ENCODE results near the gene EFCAB6. TPM values are rescaled to one million over a fixed set of nuclear protein-coding genes. Genes with fewer than 3 reads are reported as not detected.

Gene EFCAB6
- total RNA-seq, 1 donor from 2014 or later: 4.4 TPM

DNA sequence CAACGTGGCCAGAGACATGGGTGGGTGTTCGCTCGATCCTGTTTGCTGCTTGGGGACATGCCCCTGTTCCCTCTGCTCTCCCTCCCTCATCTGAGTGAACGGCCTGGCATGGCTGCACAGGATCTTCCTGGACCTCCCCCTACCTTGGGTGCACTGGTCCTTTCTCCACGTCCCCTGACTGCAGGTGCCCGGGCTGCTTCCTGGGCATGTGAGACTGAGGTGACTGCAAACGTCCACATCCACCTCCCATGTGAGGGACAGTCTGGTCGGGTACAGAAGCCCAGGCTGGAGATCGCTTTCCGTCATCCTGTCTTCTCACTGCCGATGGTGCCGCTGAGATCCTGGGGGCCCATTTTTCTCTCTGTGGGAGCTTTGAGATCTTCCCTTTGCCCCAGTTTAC lies 38.4 kb upstream of the EFCAB6 start:
- DNase-seq (ENCODE audit: low spot score) (peak; percentile 38), ATAC-seq (no peak)
- intact Hi-C loops (cut with DNase I): no loop called here

DNA sequence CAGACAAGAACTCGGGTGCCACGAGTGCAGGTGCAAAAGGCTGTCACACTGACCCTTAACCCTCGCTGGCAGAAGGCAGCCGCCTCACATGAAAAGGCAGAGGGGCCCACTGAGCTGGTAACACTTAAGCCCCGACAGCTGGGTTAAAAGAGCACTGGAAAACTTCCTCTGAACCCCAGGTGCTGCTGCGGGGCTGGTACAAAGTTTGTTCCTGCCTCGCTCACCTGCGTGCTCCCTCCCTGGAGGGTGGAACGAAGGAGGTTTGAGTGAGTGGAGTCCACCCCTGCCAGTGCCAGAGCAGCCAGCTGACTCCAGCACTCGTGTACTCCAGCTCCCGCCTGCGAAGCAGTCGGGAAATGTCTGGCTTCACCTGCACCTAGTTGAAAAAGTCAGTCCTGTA lies 37.6 kb upstream of the EFCAB6 start:
- DNase-seq (ENCODE audit: low spot score) (peak; percentile 33), ATAC-seq (no peak)
- intact Hi-C loops (cut with DNase I): loop anchor here (5.0 kb wide), 1 partner anchor 43 kb away; the partner anchor contains the start of gene PNPLA5

DNA sequence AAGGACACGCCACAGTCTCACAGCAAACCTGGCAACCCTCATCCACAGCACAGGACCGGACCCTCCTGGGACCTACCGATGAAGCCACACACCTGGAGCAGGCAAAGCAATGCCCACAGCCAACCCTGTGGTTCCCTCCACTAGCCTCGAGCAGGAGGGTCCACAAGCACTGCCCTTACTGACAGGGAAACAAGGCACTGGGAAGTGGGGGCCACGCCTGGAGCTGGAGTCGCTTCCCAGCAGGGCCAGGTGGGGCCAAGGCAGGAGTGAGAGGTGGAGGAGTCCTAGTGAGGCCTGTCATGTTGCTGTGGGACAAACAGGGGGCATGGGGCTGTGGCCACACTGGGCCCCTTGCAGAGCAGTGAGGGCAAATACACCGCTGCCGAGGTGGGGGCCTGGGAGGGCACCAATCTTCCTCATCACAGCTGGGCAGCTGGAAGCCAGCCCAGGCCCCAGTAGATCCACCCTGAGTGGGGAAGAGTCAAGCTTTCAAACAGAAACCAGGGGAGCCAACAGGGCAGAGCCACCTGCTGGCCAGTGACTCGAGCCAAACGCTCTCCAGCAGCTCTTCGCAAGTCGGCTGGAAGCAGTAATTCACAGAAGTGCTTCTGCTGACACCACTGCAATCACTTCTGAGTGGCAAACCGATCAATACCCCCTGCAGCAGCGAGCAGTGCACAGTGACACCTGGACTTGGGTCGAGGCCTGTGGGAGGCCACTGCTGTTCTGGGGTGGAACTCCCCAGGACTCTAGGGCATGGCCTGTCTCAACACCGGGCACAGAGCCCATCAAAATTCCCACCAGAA lies 36.5 kb upstream of the EFCAB6 start:
- ATAC-seq: no peak
- DNase-seq (ENCODE audit: low spot score): peak; percentile 46
- intact Hi-C loops (cut with DNase I): loop anchor here (5.0 kb wide), 1 partner anchor 44 kb away; the partner anchor contains the start of gene PNPLA5

DNA sequence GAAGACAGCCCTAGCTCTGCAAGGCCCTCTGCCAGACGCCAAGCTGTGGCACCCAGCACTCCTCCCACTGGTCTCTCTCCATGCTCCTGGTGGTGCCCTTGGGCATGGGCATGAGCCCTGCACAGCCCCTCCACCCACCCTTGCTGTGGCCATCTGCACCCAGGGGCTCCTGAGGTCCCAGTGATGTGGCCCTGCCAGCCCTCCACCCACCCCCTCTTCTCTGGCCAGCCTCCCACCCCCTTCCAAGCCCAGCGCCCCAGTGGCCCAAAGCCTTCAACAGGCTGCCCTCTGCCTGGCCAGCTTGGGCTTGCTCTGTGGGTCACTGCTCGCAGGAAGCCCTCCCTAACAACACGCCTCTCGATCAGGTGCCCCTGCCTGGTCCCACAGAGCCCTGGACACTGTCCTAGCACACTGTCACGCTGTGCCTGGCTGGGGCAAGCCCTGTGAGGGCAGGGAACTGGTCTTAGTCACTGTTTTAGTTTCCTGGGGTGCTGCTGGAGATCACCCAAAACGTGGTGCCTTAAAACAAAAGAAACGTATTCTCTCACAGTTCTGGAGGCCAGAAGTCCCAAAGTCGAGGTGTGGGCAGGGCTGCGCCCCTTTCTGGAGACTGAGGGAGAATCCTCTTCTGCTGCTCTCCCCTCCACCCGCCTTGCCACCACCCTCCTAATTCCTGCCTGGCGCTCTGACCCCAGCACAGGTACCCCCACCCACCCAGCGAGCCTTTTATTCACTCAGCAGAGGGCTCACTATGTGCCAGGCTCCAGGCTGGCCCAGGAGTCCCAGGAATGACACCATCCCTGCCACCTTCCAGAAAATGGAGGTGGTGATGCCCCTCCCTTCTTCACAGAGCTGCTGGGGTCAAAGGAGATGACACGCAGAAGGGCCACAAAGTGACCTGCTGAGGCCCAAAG lies 35.5 kb upstream of the EFCAB6 start:
- intact Hi-C loops (cut with DNase I): loop anchor here (5.0 kb wide), 1 partner anchor 45 kb away; the partner anchor contains the start of gene PNPLA5

DNA sequence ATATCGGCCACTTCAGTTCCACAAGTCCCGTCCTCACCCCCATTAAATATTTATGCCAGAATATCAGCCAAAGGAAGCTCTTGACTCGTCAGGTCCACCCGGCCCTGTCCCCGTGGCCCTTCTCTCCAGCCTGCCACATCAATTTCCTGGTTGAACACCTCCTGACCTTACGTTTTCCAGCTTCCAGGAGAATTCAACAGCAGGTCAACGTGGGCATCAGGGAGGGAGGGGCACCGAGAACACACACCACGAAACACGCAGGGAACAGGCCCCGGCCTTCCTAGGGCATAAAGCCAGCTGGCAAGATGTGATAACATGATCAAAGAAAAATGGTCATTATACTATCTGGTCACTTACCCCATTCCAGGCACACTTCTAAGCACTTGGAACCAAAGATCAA lies 34.9 kb upstream of the EFCAB6 start:
- DNase-seq (ENCODE audit: low spot score) (peak; percentile 19), ATAC-seq (no peak)
- intact Hi-C loops (cut with DNase I): loop anchor here (5.0 kb wide), 1 partner anchor 45 kb away; the partner anchor contains the start of gene PNPLA5

More for the DNA sequence above, 35.5 kb upstream of the EFCAB6 start:
- ATAC-seq (no peak), DNase-seq (ENCODE audit: low spot score) (peak; percentile 41)

DNA sequence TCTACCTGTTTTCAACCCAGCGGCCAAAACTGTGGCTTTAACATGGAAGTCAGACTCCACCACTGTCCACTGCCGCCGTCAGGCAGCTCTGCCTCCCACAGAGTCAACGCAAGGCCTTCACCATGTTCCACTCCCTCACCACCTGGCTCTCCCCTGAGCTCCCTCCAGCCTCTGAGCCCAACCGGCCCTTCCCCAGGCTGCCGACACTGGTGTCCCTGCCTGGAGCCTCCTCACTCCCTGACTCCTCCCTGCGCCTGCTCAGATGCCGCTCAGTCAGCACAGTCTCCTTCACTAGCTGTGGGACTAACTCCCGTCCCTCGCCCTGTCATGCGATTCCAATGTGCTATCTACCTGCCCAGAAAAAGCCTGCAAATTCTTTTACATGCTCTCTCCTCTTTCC lies 33.9 kb upstream of the EFCAB6 start:
- DNase-seq (ENCODE audit: low spot score): peak; percentile 44
- ATAC-seq: no peak
- intact Hi-C loops (cut with DNase I): loop anchor here (5.0 kb wide), 1 partner anchor 46 kb away; the partner anchor contains the start of gene PNPLA5

- ATAC-seq: no peak
- DNase-seq (ENCODE audit: low spot score): no peak
- intact Hi-C loops (cut with DNase I): loop anchor here (5.0 kb wide), 1 partner anchor 47 kb away; the partner anchor contains the start of gene PNPLA5
Measured at GRCh38 chr22:43844560-43845545, 32.7 kb upstream of the EFCAB6 start.

GRCh38 chr22:43843783-43844530 lies 31.9 kb upstream of the EFCAB6 start:
- DNase-seq (ENCODE audit: low spot score): no peak
- ATAC-seq: no peak
- intact Hi-C loops (cut with DNase I): no loop called here

- no peak for DNase-seq (ENCODE audit: low spot score)
- ATAC-seq: no peak
- intact Hi-C loops (cut with DNase I): no loop called here
Measured at GRCh38 chr22:43841742-43842141, 29.6 kb upstream of the EFCAB6 start.

DNA sequence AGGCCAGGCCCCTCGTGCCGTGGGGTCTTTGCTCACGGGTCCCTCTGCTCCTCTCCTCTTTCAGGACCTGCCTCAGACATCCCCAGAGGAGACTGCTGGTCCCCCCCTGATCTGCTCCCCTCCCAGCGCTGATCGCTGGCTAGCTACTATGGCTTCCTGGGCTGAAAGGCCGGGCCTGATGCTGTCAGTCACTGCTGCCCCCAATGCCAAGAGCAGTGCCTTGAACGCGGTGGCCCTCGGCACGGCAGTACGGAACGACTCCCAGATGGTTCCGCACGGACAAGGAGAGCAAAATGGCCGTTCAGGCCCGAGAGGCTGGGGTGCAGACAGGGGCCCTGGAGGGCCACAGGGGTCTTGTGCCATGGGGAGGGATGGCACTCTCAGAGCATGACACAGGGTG lies 28.7 kb upstream of the EFCAB6 start:
- DNase-seq (ENCODE audit: low spot score) (no peak), ATAC-seq (no peak)
- intact Hi-C loops (cut with DNase I): no loop called here

DNA sequence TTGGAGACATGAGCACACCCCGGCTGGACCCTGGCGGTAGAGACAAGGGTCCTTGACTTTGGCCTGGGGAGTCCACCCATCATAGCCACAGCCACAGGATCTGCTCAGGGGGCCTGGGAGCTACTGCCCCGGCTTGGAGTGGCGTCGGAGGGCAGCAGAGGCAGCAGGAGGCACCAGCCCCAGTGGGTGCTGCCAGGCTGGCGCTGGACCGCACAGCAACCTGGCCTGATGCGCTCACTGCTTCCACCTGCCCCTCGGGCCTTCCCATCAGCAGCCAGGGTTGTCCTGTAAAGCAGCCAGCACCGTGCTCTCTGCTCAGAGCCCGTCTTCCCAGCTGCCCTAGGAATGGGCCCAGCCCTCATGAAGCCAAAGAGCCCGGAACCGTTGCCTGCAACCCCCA lies 28.3 kb upstream of the EFCAB6 start:
- intact Hi-C loops (cut with DNase I): no loop called here
- DNase-seq (ENCODE audit: low spot score) (no peak), ATAC-seq (no peak)

- intact Hi-C loops (cut with DNase I): no loop called here
- DNase-seq (ENCODE audit: low spot score) (no peak), ATAC-seq (no peak)
Measured at GRCh38 chr22:43839781-43840180, 27.7 kb upstream of the EFCAB6 start.

DNA sequence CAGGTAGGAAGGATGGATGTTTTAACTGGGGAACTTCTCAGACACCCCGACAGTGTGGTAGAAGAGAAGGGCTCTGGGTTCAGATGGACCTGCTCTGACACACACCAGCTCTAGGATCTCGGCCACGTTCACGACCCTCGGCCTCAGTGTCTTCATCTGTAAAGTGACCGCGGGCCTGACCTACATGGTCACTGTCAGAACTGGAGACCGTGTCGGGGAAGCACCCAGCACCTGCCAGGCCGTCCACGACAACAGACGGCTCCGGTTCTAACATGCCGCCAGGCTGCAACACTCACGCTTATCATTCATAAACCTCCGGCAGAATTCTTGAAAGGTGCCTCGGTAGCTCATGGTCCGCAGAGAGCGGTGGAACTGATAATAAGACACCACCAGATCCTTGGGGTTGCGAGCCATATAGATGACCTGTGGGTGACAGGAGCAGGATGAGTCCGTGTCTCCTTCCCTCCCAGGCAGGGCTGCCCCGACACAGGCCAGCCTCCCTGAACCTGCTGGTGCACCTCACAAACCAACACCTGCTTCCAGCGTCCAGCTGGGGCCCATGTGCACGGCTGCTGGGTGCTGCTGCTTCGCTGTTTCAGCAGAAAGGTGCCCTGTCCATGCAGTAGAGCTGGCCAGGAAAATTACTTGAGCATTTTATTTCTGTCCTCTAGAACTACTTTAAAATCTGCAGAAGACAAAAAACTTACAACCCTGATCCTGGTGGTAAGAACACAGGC lies 26.6 kb upstream of the EFCAB6 start:
- DNase-seq (ENCODE audit: low spot score): no peak
- ATAC-seq: no peak
- intact Hi-C loops (cut with DNase I): no loop called here

DNA sequence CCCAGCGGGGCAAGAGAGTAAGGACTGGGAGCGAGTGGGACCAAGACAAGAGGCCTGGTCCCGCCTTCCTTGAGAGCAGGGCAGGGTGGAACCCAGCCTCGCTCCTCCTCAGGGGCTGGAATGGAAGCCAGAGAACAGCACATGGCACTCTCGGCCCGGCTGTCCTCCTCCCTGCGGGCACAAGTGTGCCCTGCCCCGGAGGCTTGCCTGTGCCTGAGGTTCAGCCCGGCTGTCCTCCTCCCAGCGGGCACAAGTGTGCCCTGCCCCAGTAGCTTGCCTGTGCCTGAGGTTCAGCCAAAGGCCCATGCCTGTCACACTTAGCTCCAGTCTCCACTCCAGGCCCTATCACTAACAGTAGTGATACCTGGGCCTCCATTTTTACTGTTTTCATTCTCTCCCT lies 26.1 kb upstream of the EFCAB6 start:
- intact Hi-C loops (cut with DNase I): no loop called here
- no peak for ATAC-seq
- DNase-seq (ENCODE audit: low spot score): no peak

GRCh38 chr22:43837666-43838065 lies 25.6 kb upstream of the EFCAB6 start:
- intact Hi-C loops (cut with DNase I): no loop called here
- DNase-seq (ENCODE audit: low spot score) (no peak), ATAC-seq (no peak)

- ATAC-seq (no peak), DNase-seq (ENCODE audit: low spot score) (no peak)
- intact Hi-C loops (cut with DNase I): no loop called here
Measured at GRCh38 chr22:43835736-43836135, 23.6 kb upstream of the EFCAB6 start.

DNA sequence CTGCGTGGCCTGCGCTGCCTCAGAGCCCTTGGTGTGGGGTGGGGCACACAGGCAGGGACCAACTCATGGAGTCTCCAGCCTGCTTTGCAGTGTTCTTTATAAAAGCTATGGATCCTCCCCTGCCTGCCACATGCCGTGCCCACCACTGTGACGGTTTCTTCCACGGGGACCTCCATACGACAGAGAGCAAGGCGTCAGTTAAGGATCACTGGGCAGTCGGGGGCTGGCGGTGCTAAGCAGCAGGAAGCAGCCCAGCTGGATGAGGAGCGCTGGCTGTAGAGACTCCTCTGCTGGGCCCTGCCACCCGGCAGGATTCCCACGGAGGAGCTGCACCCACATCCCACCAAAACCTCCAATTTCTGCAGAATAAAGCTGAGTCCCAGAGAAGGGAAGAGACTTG lies 23.1 kb upstream of the EFCAB6 start:
- no peak for ATAC-seq
- intact Hi-C loops (cut with DNase I): no loop called here

More for the DNA sequence above, 23.1 kb upstream of the EFCAB6 start:
- no peak for DNase-seq (ENCODE audit: low spot score)
